Mucosa of descending colon (tissue), 3 donors: Measurements from ENCODE around the gene CYP4V2. TPM values are rescaled to one million over a fixed set of nuclear protein-coding genes. Genes with fewer than 3 reads are reported as not detected.

Experiments
- ATAC-seq: fragments of 200-7000 bp; cut with Tn5 transposase; one replicate; pipeline ENCODE4 v1.9.1; 2020; ENCODE audit warnings: mild to moderate bottlenecking, moderate library complexity
- DNase-seq, 3 donors: peaks; one replicate each; pipeline ENCODE4 v3.0.0-alpha.2; 2020
- H3K36me3 ChIP-seq: fragments of 200-600 bp; one replicate; pipeline ENCODE4 v1.8.0; 2021; ENCODE audit warnings: low read depth, mild to moderate bottlenecking
- H3K4me1 ChIP-seq: fragments of 200-600 bp; one replicate; pipeline ENCODE4 v1.8.0; 2021; ENCODE audit warnings: low read depth, mild to moderate bottlenecking
- H3K4me3 ChIP-seq: fragments of 200-600 bp; one replicate; pipeline ENCODE4 v1.8.0; 2021; ENCODE audit warnings: mild to moderate bottlenecking
- H3K9me3 ChIP-seq: fragments of 200-600 bp; one replicate; pipeline ENCODE4 v1.8.0; 2021; ENCODE audit warnings: mild to moderate bottlenecking
- intact Hi-C, 2 donors: fragments of 100-400 bp; cut with DNase I in 1 of 2; cut with micrococcal nuclease in 1 of 2; formaldehyde crosslinking; loops; one replicate each; pipeline versions ENCODE4 v1.11.0 to v1.11.1; 2022; cut with DNase I, micrococcal nuclease
- total RNA-seq, 3 donors: library from RNA; stranded (reverse); fragmentation: NEBNext Ultra II Directional in 2 of 3; extraction: Animal tissue kit (Norgen Biotek cat#: 25700) in 2 of 3; gene quantifications; one replicate each; pipeline versions ENCODE4 v1.2.1 to v1.2.4, GENCODE V29; 2021 to 2023
- TF ChIP-seq, protein P1 (sequence below): fragments of 200-600 bp; IDR thresholded peaks from one replicate; pipeline ENCODE4 v1.8.0; 2022; ENCODE audit warnings: antibody characterized with exemption, mild to moderate bottlenecking
- donor health status: DM: no; HTN: no; CAD: no; lungs with moderate emphysema.
- donor health status: DM: no; HTN: no; CAD: no.
- donor health status: DM: no; HTN: yes; CAD: no.

The CYP4V2 gene
- total RNA-seq, 3 donors from 2014 or later: 38.4 to 50.8 (median 49.2) TPM

DNA sequence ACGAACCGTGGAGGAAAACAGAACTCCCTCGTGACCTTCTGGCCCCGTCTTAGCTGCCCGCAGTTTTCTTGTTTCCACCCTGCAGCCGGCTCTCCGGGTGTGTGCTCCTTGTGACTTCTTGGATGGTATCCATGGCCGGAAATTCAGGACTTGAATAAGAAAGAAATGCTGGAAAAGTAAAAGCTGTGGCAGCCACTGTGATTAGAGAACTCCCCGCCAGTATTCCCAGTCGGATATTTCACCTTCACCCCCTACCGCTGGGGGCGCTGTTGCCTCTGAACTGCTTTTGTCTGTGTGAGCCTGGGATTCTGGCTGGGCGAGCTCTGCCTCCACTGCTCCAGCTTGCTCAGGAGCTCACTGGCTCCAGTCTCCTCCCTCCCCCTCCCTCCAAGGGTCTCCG lies 41.5 kb upstream of the CYP4V2 start:
- ATAC-seq (peak; percentile 53), DNase-seq (peak in 1 of 3 donors; percentile 46)
- intact Hi-C loops: no loop called here
- Histone ChIP-seq H3K36me3 (no peaks in the 10 kb centered on the region), H3K4me1 (peaks cover 6% of the 10 kb centered on the region), H3K4me3 (no peak overlapping the region), H3K9me3 (no peaks in the 10 kb centered on the region)
- TF ChIP-seq, protein P1, sequence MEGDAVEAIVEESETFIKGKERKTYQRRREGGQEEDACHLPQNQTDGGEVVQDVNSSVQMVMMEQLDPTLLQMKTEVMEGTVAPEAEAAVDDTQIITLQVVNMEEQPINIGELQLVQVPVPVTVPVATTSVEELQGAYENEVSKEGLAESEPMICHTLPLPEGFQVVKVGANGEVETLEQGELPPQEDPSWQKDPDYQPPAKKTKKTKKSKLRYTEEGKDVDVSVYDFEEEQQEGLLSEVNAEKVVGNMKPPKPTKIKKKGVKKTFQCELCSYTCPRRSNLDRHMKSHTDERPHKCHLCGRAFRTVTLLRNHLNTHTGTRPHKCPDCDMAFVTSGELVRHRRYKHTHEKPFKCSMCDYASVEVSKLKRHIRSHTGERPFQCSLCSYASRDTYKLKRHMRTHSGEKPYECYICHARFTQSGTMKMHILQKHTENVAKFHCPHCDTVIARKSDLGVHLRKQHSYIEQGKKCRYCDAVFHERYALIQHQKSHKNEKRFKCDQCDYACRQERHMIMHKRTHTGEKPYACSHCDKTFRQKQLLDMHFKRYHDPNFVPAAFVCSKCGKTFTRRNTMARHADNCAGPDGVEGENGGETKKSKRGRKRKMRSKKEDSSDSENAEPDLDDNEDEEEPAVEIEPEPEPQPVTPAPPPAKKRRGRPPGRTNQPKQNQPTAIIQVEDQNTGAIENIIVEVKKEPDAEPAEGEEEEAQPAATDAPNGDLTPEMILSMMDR: no peak

DNA sequence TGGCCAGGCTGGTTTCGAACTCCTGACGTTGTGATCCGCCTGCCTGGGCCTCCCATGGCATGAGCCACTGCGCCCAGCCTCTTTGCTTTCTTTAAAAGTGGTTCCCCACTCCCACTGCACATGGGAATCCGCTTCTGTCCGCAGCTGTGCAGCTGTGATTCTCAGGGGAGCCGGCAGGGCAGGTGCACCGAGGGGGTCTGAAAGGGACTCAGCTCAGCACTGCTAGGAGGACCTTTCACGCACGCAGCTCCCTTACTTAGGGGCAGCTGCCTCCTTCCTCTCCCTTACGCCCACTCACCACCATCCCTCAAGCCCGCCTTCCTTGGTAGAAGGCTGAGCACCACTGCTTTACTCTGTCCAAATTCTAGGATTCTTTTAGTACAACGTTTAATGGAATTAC lies 40.4 kb upstream of the CYP4V2 start:
- Histone ChIP-seq H3K4me1 (no peaks in the 10 kb centered on the region), H3K36me3 (no peaks in the 10 kb centered on the region), H3K9me3 (no peaks in the 10 kb centered on the region), H3K4me3 (no peak overlapping the region)
- DNase-seq: no peak
- TF ChIP-seq, protein P1: no peak
- intact Hi-C loops: no loop called here
- ATAC-seq: no peak

- no peak overlapping the region for H3K4me3 ChIP-seq
- H3K9me3 ChIP-seq: no peaks in the 10 kb centered on the region
- intact Hi-C loops: no loop called here
- no peaks in the 10 kb centered on the region for H3K4me1 ChIP-seq
- DNase-seq (no peak), ATAC-seq (no peak)
- no peaks in the 10 kb centered on the region for H3K36me3 ChIP-seq
- TF ChIP-seq, protein P1: no peak
Measured at GRCh38 chr4:186151499-186151898, 39.9 kb upstream of the CYP4V2 start.

DNA sequence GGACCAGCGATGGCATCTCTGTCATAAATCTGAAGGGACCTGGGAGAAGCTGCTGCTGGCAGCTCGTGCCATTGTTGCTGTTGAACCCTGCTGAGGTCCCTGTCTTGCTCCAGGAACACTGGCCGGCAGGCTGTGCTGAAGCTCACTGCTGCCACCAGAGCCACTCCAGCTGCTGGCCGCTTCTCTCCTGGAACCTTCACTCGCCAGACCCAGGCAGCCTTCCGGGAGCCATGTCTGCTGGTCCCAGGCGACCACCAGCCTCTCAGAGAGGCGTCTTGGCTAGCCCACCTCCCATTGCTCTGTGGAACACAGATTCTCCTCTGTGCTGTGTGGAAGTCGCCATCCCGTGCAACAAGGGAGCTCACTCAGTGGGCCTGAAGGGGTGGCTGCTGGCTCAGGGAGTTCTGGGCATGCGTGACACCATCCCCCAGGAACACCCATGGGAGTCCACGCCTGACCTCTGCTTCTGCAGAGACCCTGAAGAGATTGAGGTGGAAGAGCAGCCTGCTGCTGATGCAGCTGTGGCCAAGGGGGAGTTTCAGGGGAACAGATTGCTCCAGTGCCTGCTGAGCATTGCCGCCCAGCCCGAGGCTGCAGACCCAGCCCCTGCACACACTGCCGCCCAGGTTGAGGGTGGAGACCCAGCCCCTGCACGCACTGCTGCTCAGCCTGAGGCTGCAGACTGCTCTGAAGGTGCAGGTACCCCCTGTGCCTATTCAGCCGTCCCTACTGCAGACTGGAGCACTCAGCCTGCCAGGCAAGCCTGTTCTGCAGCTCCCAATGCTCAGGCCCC lies 33.1 kb upstream of the CYP4V2 start:
- intact Hi-C loops: no loop called here
- ATAC-seq (no peak), DNase-seq (no peak)
- TF ChIP-seq, protein P1: no peak
- H3K4me3 ChIP-seq: no peak overlapping the region
- no peaks in the 10 kb centered on the region for H3K36me3 ChIP-seq
- H3K9me3 ChIP-seq: no peaks in the 10 kb centered on the region
- no peaks in the 10 kb centered on the region for H3K4me1 ChIP-seq

- DNase-seq (no peak), ATAC-seq (no peak)
- Histone ChIP-seq H3K9me3 (no peaks in the 10 kb centered on the region), H3K4me3 (no peak overlapping the region), H3K36me3 (no peaks in the 10 kb centered on the region), H3K4me1 (no peaks in the 10 kb centered on the region)
- TF ChIP-seq, protein P1: no peak
- intact Hi-C loops: no loop called here
Measured at GRCh38 chr4:186158966-186159365, 32.4 kb upstream of the CYP4V2 start.
